CD14-positive monocyte (primary cell): ENCODE data around the gene NUDT2. TPM values are rescaled to one million over a fixed set of nuclear protein-coding genes. Genes with fewer than 3 reads are reported as not detected.

Source experiments
- DNase-seq, 3 donors: peaks; one replicate each; pipeline ENCODE4 v3.0.0-alpha.2; 2011 to 2022
- H2AFZ ChIP-seq: 2 replicates; pipeline ENCODE4 v1.6.0; 2012; ENCODE audit warnings: mild to moderate bottlenecking, low read depth, low read length, inconsistent platforms; ENCODE audit not compliant: insufficient read depth, poor library complexity, severe bottlenecking
- H3K27ac ChIP-seq, 2 donors: 1 replicate in 1 of 2; 2 replicates in 1 of 2; pipeline ENCODE4 v1.5.1; 2012 to 2013; ENCODE audit warnings: low read length in 2 of 2, control low read depth in 1 of 2, inconsistent platforms in 1 of 2, low read depth in 1 of 2, mild to moderate bottlenecking in 1 of 2
- H3K27me3 ChIP-seq, 2 donors: one replicate each; pipeline versions ENCODE4 v1.6.0 to v1.6.1; 2011 to 2013; ENCODE audit warnings: low read length in 2 of 2; ENCODE audit not compliant: control insufficient read depth in 2 of 2, insufficient read depth in 2 of 2
- H3K36me3 ChIP-seq, 2 donors: replicated peaks in 1 of 2; 1 replicate in 1 of 2; 2 replicates in 1 of 2; pipeline versions ENCODE4 v1.5.1 to v1.6.1; 2012 to 2013; ENCODE audit warnings: low read length in 2 of 2, control low read depth in 1 of 2, inconsistent platforms in 1 of 2, mild to moderate bottlenecking in 1 of 2; ENCODE audit not compliant: insufficient read depth in 2 of 2, control insufficient read depth in 1 of 2
- H3K4me1 ChIP-seq, 2 donors: 1 replicate in 1 of 2; 2 replicates in 1 of 2; pipeline versions ENCODE4 v1.5.1 to v1.6.1; 2012 to 2013; ENCODE audit warnings: low read length in 2 of 2, control low read depth in 1 of 2, inconsistent platforms in 1 of 2, mild to moderate bottlenecking in 1 of 2, moderate library complexity in 1 of 2; ENCODE audit not compliant: insufficient read depth in 2 of 2, control insufficient read depth in 1 of 2
- H3K4me2 ChIP-seq: replicated peaks from 2 replicates; pipeline ENCODE3; 2012; ENCODE audit warnings: low read length, moderate library complexity, mild to moderate bottlenecking; ENCODE audit not compliant: poor library complexity, severe bottlenecking; ENCODE audit errors: extremely low read depth
- H3K4me3 ChIP-seq, 3 experiments: fragments of 200-600 bp in 1 of 3; sonication (generic) in 1 of 3; replicated peaks in 1 of 3; 1 replicate in 2 of 3; 2 replicates in 1 of 3; pipeline ENCODE4 v1.5.1; 2011 to 2013; ENCODE audit warnings: low read length in 3 of 3, mild to moderate bottlenecking in 3 of 3, control low read depth in 2 of 3, low read depth in 2 of 3, inconsistent platforms in 1 of 3, moderate library complexity in 1 of 3
- H3K79me2 ChIP-seq: 2 replicates; pipeline ENCODE4 v1.6.0; 2012; ENCODE audit warnings: mild to moderate bottlenecking, control low read depth, inconsistent platforms, low read length, moderate library complexity; ENCODE audit not compliant: insufficient read depth
- H3K9ac ChIP-seq: 2 replicates; pipeline ENCODE4 v1.6.0; 2017; ENCODE audit warnings: low read length, mild to moderate bottlenecking; ENCODE audit not compliant: insufficient read depth, poor library complexity, severe bottlenecking
- H3K9me3 ChIP-seq, 2 donors: replicated peaks in 1 of 2; 1 replicate in 1 of 2; 2 replicates in 1 of 2; pipeline versions ENCODE4 v1.5.1 to v1.6.1; 2012 to 2013; ENCODE audit warnings: low read length in 2 of 2, control low read depth in 1 of 2; ENCODE audit not compliant: control insufficient read depth in 1 of 2, insufficient read depth in 1 of 2
- H4K20me1 ChIP-seq: 2 replicates; pipeline ENCODE4 v1.6.0; 2012; ENCODE audit warnings: mild to moderate bottlenecking, low read length, control low read depth, moderate library complexity; ENCODE audit not compliant: insufficient read depth
- H3K27ac Mint-ChIP-seq, 7 donors: one replicate each; pipeline ENCODE4 v1.8.0; 2020; ENCODE audit warnings: mild to moderate bottlenecking in 7 of 7, mixed read lengths in 7 of 7, moderate library complexity in 6 of 7, inconsistent platforms in 2 of 7
- H3K27me3 Mint-ChIP-seq, 3 donors: one replicate each; pipeline ENCODE4 v1.8.0; 2021 to 2022; ENCODE audit warnings: low read depth in 3 of 3, mild to moderate bottlenecking in 3 of 3, mixed read lengths in 3 of 3, moderate library complexity in 3 of 3, inconsistent platforms in 1 of 3
- H3K36me3 Mint-ChIP-seq, 2 donors: one replicate each; pipeline ENCODE4 v1.8.0; 2020; ENCODE audit warnings: mixed read lengths in 2 of 2, inconsistent platforms in 1 of 2, mild to moderate bottlenecking in 1 of 2
- H3K4me1 Mint-ChIP-seq: one replicate; pipeline ENCODE4 v1.8.0; 2020; ENCODE audit warnings: mild to moderate bottlenecking, mixed read lengths
- H3K4me3 Mint-ChIP-seq, 2 donors: one replicate each; pipeline ENCODE4 v1.8.0; 2020; ENCODE audit warnings: mild to moderate bottlenecking in 2 of 2, mixed read lengths in 2 of 2, moderate library complexity in 1 of 2
- H3K9me3 Mint-ChIP-seq, 7 donors: one replicate each; pipeline ENCODE4 v1.8.0; 2020 to 2022; ENCODE audit warnings: mixed read lengths in 7 of 7, mild to moderate bottlenecking in 6 of 7, moderate library complexity in 6 of 7, inconsistent platforms in 2 of 7
- CTCF ChIP-seq: fragments of 200-600 bp; IDR thresholded peaks from one replicate; pipeline ENCODE4 v1.8.0; 2022; ENCODE audit warnings: antibody characterized with exemption, mild to moderate bottlenecking
- WGBS: methylation state at CpG from one replicate; pipeline ENCODE4 v1.1.5; 2013; ENCODE audit warnings: missing lambda C conversion rate; ENCODE audit not compliant: insufficient coverage; 5-methylcytosine and 5-hydroxymethylcytosine counted together
- intact Hi-C, 2 donors: fragments of 100-400 bp; cut with micrococcal nuclease; formaldehyde crosslinking; loops; one replicate each; pipeline versions ENCODE4 v1.15.0 to v1.15.1; 2023
- polyA plus RNA-seq, 3 donors: library from polyadenylated mRNA; depleted of rRNA in 1 of 3; unstranded in 2 of 3; stranded (reverse) in 1 of 3; fragments of 300-500 nt in 2 of 3; fragments of >200 nt in 1 of 3; fragmentation: Illumina TruSeq in 2 of 3; gene quantifications; 1 replicate in 2 of 3; 2 replicates in 1 of 3; pipeline ENCODE4 v1.2.3, GENCODE V29; 2012 to 2021

The NUDT2 gene
- polyA plus RNA-seq, 3 donors = 24.4 to 56.9 (median 38.0) TPM

- intact Hi-C loops = loop anchor here in 1 of 2 donors (5.0 kb wide), 1 partner anchor 43 kb away; the partner anchor contains the start of gene MYORG
- no CpG with 5 or more reads among the region's 1 CpG for WGBS
- H3K27me3 Mint-ChIP-seq = no peaks in the 10 kb centered on the region
Measured at GRCh38 chr9:34334337-34334824, 5.0 kb downstream of the NUDT2 start.

GRCh38 chr9:34334916-34335315 is 5.5 kb downstream of the NUDT2 start:
- 100% methylated on average over 1 of the region's 2 CpGs for WGBS
- Histone ChIP-seq H3K4me3 (no peak overlapping the region), H3K9ac (no peak overlapping the region), H3K36me3 (peaks cover 26 to 46% of the 10 kb centered on the region in 2 donors), H3K27me3 (no peaks in the 10 kb centered on the region), H3K9me3 (no peaks in the 10 kb centered on the region), H3K79me2 (peaks cover 58% of the 10 kb centered on the region), H4K20me1 (peaks cover 29% of the 10 kb centered on the region), H2AFZ (no peak overlapping the region), H3K27ac (no peak overlapping the region), H3K4me2 (no peak overlapping the region), H3K4me1 (peaks cover 8 to 14% of the 10 kb centered on the region in 2 donors)
- peak overlapping the region in 2 of 7 donors; percentile 5 to 82 for H3K27ac Mint-ChIP-seq
- DNase-seq = no peak
- TF ChIP-seq CTCF = no peak
- peaks cover 34 to 35% of the 10 kb centered on the region in 2 donors for H3K36me3 Mint-ChIP-seq
- H3K9me3 Mint-ChIP-seq = no peaks in the 10 kb centered on the region
- H3K4me3 Mint-ChIP-seq = no peak overlapping the region
- H3K4me1 Mint-ChIP-seq = peaks cover 20% of the 10 kb centered on the region
- no peaks in the 10 kb centered on the region for H3K27me3 Mint-ChIP-seq
- intact Hi-C loops = loop anchor here in 1 of 2 donors (5.0 kb wide), 1 partner anchor 42 kb away; the partner anchor contains the start of gene MYORG

More at GRCh38 chr9:34334337-34334824, 5.0 kb downstream of the NUDT2 start:
- H3K4me3 Mint-ChIP-seq = no peak overlapping the region
- DNase-seq = no peak
- no peak overlapping the region for H3K4me3 ChIP-seq
- H3K4me1 ChIP-seq = peaks cover 8 to 15% of the 10 kb centered on the region in 2 donors
- peaks cover 23 to 41% of the 10 kb centered on the region in 2 donors for H3K36me3 ChIP-seq
- peaks cover 30% of the 10 kb centered on the region in 2 donors for H3K36me3 Mint-ChIP-seq
- H4K20me1 ChIP-seq = peaks cover 29% of the 10 kb centered on the region
- no peak overlapping the region for H3K27ac ChIP-seq
- H3K79me2 ChIP-seq = peaks cover 63% of the 10 kb centered on the region
- no peak for TF ChIP-seq CTCF
- no peak overlapping the region for H3K9ac ChIP-seq
- H3K27me3 ChIP-seq = no peaks in the 10 kb centered on the region
- H3K9me3 Mint-ChIP-seq = no peaks in the 10 kb centered on the region
- H3K9me3 ChIP-seq = no peaks in the 10 kb centered on the region
- no peak overlapping the region for H3K27ac Mint-ChIP-seq
- H3K4me1 Mint-ChIP-seq = peaks cover 22% of the 10 kb centered on the region
- no peak overlapping the region for H3K4me2 ChIP-seq
- H2AFZ ChIP-seq = no peak overlapping the region
